Hepatocyte (in vitro differentiated cells): ENCODE results near the gene UBE2G1.

Experiments used
- CTCF ChIP-seq: fragments of 200-600 bp; sonication (generic); IDR thresholded peaks from 2 replicates; pipeline ENCODE4 v1.5.1; 2016; ENCODE audit warnings: antibody characterized with exemption, mild to moderate bottlenecking; ENCODE audit not compliant: poor library complexity
- EZH2 ChIP-seq: fragments of 200-600 bp; sonication (generic); IDR thresholded peaks from 2 replicates; pipeline ENCODE4 v1.6.1; 2016; ENCODE audit warnings: antibody characterized with exemption, mild to moderate bottlenecking, borderline replicate concordance

DNA sequence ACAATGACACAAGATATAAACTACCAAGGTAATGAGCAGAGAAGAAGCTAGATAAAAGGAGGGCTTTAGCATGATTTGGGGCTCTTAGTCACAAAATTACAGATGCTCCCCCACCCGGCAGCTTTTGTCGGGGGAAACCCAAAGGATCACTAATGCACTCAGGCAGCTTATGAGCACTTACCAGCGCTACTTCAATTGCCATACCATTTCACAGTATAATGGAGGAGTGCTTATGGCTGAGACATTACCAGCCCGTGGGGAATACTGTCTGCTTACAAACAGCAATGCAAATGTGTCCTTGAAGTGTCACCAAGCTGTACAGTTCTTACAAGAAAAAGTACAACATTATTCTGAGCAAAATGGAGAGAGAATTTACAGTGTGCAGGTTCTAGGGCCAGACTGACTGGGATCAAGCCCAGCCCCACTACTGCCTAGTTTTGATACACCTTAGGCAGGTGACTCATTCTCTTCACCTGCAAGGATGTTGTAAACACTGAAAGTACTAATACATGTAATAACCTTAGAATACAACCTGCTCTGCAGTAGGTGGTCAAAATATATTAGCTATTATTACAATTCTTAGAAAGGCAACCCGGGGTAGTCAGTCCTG lies 119.0 kb downstream of the UBE2G1 start:
- no peak for TF ChIP-seq CTCF
- TF ChIP-seq EZH2 = no peak
